K562 (cell line): ENCODE data around the gene SETDB2. TPM values are rescaled to one million over a fixed set of nuclear protein-coding genes. Genes with fewer than 3 reads are reported as not detected.

Experiments used
- CEBPG ChIP-seq, 3 experiments: fragments of 200-800 bp in 1 of 3; sonication (Bioruptor generic) in 1 of 3; sonication (generic) in 1 of 3; formaldehyde crosslinking in 1 of 3; IDR thresholded peaks in 2 of 3; conservative IDR thresholded peaks in 1 of 3; 2 replicates each; pipeline versions ENCODE4 v1.6.1 to v1.8.0; 2016 to 2022; ENCODE audit warnings: missing compliant biosample characterization in 2 of 3, missing genetic modification characterization in 2 of 3, mild to moderate bottlenecking in 1 of 3, missing genetic modification reagents in 1 of 3
- ELF4 ChIP-seq: fragments of 450-650 bp; formaldehyde crosslinking; IDR thresholded peaks from 2 replicates; pipeline ENCODE4 v1.4.0; 2022; ENCODE audit warnings: missing genetic modification characterization
- GABPA ChIP-seq: fragments of 200-800 bp; sonication (Bioruptor generic); conservative IDR thresholded peaks from 2 replicates; pipeline ENCODE4 v1.6.1; 2016; ENCODE audit warnings: low read depth, missing genetic modification characterization, missing compliant biosample characterization
- SIX5 ChIP-seq, 2 experiments: IDR thresholded peaks; 2 replicates each; pipeline ENCODE4 v1.6.1; 2011; ENCODE audit warnings: low read length in 2 of 2, borderline replicate concordance in 1 of 2, low read depth in 1 of 2, mild to moderate bottlenecking in 1 of 2, moderate library complexity in 1 of 2; ENCODE audit not compliant: insufficient read depth in 1 of 2
- ZC3H8 ChIP-seq: fragments of 450-650 bp; IDR thresholded peaks from 2 replicates; pipeline ENCODE4 v1.6.1; 2017
- polyA plus RNA-seq, 8 experiments: library from polyadenylated mRNA; depleted of rRNA in 4 of 8; stranded (reverse) in 5 of 8; unstranded in 3 of 8; fragments of >200 nt; fragmentation: Nextera tagmentation in 2 of 8; fragmentation: Illumina TruSeq in 1 of 8; extraction: Ambion mirVana in 2 of 8; extraction: Trizol in 1 of 8; gene quantifications; 2 replicates each; pipeline versions ENCODE4 v1.2.1 to v1.2.3, GENCODE V29; 2011 to 2014; ENCODE audit warnings: inconsistent platforms in 1 of 8, missing spikeins in 1 of 8
- total RNA-seq, 7 experiments: library from RNA; depleted of rRNA in 6 of 7; stranded (reverse); fragments of >200 nt in 6 of 7; fragmentation: Illumina TruSeq in 2 of 7; extraction: Trizol in 2 of 7; gene quantifications; 2 replicates each; pipeline versions ENCODE4 v1.2.1 to v1.2.3, GENCODE V29; 2011 to 2021; ENCODE audit warnings: low replicate concordance in 1 of 7
- TF ChIP-seq, protein P1 (sequence below): fragments of 250-450 bp; sonication (Bioruptor Pico); IDR thresholded peaks from 2 replicates; pipeline ENCODE4 v1.4.0; 2020; ENCODE audit warnings: mild to moderate bottlenecking, moderate library complexity, borderline replicate concordance
- TF ChIP-seq, protein P2 (sequence below), 2 experiments: IDR thresholded peaks; 2 replicates each; pipeline ENCODE4 v1.6.1; 2012; ENCODE audit warnings: improper control_type of control experiment in 2 of 2, low read depth in 2 of 2, low read length in 2 of 2, borderline replicate concordance in 1 of 2

Gene SETDB2
- total and polyA plus RNA-seq, 9 of the 15 experiments (the other 6 are each of a cell fraction or from before 2014, with no cell fraction given), result 1.0 to 9.0 (median 6.1) TPM

DNA sequence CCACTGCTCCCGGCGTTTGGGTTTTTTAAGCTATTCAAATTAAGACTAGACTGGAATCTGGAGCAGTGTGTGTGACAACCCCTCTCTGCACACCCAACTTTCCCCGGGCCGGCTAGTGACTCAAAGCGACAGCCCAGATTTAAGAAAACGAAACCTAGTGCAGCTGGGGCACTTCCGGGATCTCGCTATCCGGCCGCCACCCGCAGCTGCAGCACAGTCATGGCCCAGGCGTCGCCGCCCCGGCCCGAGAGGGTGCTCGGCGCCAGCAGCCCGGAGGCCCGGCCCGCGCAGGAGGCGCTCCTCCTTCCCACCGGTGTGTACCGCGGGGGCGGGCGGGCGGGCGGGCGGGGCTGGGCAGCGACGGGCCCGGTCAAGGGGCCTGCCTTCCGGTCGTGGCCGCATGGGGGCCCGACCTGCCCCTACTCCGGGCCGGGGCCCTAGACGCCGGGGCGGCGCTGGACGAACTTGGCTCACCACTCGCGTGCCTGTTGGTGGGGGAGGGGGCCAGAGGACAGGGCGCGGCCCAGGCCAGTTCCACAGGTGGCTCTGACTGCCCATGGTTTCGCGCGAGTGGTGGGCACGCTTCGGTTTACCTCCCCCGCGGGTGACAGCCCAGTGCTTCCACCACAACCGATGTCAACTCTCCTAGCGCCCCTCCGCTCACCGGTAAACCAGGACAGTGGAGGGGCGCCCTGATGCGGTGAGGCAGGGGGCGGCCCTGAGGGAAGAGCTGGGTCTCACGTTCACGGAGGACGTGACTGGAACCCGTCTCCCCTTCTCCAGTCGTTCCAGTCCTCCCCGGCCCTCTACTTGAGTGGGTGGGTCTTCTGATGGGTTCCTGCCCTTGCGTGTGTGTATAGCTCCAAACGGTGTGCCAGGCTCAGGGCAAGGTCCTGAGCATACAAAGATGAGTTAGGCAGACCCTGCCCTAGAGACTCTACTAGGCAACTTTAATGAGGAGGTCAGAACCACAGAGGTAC lies 52.0 kb downstream of the SETDB2 start, which contains the start of gene PHF11 (continued):
- TF ChIP-seq, protein P1, sequence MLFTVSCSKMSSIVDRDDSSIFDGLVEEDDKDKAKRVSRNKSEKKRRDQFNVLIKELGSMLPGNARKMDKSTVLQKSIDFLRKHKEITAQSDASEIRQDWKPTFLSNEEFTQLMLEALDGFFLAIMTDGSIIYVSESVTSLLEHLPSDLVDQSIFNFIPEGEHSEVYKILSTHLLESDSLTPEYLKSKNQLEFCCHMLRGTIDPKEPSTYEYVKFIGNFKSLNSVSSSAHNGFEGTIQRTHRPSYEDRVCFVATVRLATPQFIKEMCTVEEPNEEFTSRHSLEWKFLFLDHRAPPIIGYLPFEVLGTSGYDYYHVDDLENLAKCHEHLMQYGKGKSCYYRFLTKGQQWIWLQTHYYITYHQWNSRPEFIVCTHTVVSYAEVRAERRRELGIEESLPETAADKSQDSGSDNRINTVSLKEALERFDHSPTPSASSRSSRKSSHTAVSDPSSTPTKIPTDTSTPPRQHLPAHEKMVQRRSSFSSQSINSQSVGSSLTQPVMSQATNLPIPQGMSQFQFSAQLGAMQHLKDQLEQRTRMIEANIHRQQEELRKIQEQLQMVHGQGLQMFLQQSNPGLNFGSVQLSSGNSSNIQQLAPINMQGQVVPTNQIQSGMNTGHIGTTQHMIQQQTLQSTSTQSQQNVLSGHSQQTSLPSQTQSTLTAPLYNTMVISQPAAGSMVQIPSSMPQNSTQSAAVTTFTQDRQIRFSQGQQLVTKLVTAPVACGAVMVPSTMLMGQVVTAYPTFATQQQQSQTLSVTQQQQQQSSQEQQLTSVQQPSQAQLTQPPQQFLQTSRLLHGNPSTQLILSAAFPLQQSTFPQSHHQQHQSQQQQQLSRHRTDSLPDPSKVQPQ, result no peak
- TF ChIP-seq GABPA (peak; percentile 66), SIX5 (IDR thresholded peaks at IDR 0.05; ENCODE audit: borderline replicate concordance in 1 of 2, insufficient read depth in 1 of 2, low read depth in 1 of 2, low read length in 2 of 2) (no peak), ZC3H8 (no peak), ELF4 (CRISPR knock-in tag) (no peak), CEBPG (CRISPR knock-in tag; IDR thresholded peaks at IDR 0.05) (no peak), CEBPG (tag; conservative IDR thresholded peaks at IDR 0.05 in 1 of 2, IDR thresholded peaks at IDR 0.05 in 1 of 2) (no peak)
- TF ChIP-seq, protein P2, sequence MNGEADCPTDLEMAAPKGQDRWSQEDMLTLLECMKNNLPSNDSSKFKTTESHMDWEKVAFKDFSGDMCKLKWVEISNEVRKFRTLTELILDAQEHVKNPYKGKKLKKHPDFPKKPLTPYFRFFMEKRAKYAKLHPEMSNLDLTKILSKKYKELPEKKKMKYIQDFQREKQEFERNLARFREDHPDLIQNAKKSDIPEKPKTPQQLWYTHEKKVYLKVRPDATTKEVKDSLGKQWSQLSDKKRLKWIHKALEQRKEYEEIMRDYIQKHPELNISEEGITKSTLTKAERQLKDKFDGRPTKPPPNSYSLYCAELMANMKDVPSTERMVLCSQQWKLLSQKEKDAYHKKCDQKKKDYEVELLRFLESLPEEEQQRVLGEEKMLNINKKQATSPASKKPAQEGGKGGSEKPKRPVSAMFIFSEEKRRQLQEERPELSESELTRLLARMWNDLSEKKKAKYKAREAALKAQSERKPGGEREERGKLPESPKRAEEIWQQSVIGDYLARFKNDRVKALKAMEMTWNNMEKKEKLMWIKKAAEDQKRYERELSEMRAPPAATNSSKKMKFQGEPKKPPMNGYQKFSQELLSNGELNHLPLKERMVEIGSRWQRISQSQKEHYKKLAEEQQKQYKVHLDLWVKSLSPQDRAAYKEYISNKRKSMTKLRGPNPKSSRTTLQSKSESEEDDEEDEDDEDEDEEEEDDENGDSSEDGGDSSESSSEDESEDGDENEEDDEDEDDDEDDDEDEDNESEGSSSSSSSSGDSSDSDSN (IDR thresholded peaks at IDR 0.05; ENCODE audit: borderline replicate concordance in 1 of 2, low read depth in 2 of 2, low read length in 2 of 2), result peak in 1 of 2 experiments; percentile 84; a peak in 1 of 4 replicates
